ENCODE data around the gene DGKZ.
"Not testable (repeated sequence)": the region's sequence is repeated elsewhere in the genome, so short reads cannot be mapped to it uniquely, and the experiment has no call there.

The DGKZ gene, protein sequence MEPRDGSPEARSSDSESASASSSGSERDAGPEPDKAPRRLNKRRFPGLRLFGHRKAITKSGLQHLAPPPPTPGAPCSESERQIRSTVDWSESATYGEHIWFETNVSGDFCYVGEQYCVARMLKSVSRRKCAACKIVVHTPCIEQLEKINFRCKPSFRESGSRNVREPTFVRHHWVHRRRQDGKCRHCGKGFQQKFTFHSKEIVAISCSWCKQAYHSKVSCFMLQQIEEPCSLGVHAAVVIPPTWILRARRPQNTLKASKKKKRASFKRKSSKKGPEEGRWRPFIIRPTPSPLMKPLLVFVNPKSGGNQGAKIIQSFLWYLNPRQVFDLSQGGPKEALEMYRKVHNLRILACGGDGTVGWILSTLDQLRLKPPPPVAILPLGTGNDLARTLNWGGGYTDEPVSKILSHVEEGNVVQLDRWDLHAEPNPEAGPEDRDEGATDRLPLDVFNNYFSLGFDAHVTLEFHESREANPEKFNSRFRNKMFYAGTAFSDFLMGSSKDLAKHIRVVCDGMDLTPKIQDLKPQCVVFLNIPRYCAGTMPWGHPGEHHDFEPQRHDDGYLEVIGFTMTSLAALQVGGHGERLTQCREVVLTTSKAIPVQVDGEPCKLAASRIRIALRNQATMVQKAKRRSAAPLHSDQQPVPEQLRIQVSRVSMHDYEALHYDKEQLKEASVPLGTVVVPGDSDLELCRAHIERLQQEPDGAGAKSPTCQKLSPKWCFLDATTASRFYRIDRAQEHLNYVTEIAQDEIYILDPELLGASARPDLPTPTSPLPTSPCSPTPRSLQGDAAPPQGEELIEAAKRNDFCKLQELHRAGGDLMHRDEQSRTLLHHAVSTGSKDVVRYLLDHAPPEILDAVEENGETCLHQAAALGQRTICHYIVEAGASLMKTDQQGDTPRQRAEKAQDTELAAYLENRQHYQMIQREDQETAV

DNA sequence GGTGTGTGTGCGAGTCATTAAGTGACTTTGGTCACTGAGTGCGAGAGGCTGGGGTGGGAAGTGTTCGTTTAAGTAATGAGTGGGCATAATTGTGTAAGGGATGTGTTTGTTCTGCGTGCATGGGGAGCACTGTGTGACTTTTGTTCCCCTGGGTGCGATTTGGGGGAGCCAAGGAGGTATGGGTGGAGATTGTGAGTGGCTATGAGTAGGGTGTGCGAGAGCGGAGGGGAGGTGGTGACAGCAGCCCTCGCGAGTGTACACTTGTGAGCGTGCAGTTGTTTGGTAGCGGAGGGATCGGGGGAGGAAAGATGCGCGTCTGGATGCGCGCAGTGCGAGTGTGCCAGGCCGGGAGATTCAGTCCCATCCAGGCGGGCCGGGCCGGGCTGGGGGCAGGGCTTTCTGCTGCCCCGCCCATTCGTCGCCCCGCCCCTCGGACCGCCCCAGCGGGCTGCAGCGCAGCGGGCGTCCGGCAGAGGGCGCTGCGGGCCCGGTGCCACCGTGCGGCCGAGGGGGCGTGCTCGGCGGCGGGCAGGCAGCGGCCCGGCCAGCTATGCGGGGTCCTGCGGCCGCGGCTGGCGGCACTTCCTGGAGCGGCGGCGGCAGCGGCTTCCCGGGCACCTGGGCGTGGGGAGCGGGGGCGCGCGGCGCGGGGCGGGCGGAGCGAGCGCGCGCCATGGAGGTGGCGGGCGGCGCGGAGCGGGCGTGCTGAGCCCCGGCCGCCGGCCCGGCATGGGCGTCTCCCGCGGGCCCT, at the start of gene DGKZ:
Gene DGKZ (plus strand): TSS at position 578 of the 751 bp plus-strand sequence. CDS start 197 bp downstream, outside the sequence.
- DNase-seq (ENCODE audit: low read depth): peak; percentile 58

DNA sequence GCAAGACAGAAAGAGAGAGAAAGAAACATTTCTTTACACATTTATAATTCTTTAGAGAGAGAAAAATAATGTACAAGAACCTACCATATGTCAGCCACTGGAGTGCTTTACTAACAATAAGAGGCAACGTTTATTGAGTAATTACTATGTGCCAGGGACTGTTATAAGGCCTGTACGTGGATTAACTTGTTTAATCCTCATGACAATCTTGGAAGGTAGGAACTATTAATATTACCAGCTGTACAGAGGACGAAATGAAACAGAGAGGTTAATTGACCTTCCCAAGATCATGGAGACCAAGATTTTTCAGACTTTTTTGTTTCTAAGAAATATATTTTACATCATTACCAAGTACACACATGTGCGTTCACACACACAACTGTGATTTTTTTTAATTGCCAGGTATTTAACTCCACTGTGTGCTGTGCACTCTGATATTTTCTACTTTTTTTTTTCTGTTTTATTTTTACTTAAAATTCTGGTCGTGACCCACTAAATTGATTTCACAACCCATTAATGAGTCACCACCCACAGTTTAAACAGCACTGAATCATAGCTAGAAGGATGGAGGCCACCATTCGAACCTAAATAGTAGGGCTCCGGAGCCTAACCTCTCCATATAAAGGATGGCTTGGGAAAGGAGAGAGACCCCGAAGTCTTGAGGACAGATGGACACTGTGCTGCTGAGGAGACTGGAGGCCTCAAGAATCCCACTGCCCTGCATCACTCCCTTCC, 48.4 kb upstream of the DGKZ start:
- peak; percentile 59 for DNase-seq (ENCODE audit: low read depth)

DNA sequence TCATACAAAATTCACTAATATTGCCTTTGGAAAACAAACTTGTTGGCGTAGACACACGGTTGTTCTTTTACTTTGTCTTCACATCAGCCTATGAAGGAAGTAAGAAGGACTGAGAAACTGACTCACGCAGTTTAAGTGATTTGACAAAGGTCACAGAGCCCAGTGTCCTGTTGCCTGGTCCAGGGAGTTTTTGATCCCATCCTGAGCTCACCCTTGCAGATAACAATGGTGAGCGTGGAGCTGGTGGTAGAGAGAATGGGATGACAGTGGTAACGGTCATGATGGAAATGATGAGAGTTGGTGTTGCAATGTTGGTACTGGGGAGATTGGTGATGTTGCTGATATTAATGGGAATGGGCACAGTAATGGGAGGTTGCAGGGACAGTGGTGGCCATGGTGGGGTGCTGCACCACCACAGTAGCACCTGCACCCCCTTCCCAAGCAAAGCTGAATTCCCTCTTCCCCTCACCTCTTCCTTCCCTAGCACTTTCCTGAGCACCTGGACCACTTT, 47.8 kb upstream of the DGKZ start:
- DNase-seq (ENCODE audit: low read depth): no peak

DNA sequence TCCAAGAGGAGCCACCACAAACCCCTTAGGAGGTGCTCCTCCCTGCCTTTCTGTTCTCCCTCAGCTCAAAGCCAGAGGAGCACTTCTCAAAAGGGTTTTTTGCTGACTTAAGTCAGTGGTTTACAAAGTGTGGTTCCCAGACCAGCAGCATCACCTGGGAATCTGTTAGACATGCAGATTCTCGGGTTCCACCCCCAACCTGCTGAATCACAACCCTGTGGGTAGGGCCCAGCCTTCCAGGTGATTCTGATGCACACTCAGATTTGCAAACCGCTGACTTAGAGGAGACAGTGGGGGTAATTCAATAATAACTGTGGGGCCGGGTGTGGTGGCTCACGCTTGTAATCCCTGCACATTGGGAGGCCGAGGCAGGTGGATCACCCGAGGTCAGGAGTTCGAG, 47.0 kb upstream of the DGKZ start:
- no peak for DNase-seq (ENCODE audit: low read depth)

DNA sequence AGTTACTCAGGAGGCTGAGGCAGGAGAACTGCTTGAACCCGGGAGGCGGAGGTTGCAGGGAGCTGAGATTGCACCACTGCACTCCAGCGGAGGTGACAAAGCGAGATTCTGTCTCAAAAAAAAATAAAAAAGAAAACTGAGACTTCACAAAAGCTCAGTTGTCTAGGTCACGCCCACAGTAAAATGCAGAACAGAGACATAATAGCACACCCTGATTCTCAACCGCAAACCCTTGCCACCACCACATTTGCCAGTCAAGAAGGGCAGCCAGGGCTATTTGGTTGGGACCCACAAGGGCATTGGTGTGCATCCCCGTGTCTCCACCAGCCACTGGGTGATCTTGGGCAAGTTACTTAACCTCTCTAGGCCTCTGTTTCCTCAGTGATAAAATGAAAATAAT, 44.4 kb upstream of the DGKZ start:
- no peak for DNase-seq (ENCODE audit: low read depth)

DNA sequence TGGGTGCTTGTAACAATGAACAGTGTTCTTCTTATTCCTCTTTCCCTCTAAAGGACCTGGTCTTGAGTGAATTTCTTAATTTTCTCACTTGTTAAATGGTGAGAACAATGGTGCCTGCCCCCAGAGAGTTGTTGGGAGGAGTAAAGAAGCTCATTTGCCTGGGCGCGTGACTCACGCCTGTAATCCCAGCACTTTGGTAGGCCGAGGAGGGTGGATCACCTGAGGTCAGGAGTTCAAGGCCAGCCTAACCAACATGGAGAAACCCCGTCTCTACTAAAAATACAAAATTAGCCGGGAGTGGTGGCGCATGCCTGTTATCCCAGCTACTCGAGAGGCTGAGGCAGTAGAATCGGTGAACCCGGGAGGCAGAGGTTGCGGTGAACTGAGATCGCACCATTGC, 43.2 kb upstream of the DGKZ start:
- not testable (repeated sequence) for DNase-seq (ENCODE audit: low read depth)

DNA sequence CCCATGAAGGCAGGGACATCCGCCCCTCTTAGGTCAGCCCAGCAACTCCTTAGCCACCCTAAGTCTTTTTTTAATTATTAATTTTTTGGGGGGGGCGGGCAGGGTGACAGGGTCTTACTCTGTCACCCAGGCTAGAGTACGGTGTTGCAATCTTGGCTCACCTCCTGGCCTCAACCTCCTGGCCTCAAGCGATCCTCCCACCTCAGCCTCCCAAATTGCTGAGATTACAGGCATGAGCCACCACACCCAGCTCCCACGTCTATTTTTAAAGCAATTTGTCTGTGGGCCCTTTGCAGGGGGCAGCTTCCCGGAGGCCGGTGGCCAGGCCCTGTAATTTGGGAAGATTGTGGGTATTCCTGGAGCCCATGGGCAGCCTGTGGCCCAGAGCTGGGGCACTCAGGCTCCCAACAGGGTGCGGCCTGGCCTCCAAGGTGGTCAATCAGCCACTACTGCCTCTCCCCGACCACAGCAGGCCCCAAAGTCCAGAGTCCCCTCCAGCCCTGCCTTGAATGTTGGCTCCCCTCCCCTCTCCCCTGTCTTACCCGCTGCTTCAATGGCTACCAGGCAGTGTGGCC, 42.6 kb upstream of the DGKZ start:
- no peak for DNase-seq (ENCODE audit: low read depth)

DNA sequence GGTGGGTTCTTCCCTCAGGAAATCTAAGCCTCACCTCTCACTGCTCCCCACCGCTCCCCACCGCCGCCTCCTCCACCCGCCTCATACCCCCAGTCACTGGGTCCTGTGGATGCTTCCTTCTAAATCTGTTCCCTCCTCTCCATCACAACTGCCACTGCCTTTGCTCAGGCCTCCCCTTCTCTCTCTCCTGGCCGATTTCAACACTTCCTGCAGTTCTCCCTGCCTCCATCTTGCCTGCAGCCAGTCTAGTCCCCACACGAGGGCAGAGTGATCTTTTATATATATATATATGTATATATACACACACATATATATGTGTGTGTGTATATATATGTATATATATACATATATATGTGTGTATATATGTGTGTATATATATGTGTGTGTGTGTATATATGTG, 42.0 kb upstream of the DGKZ start:
- DNase-seq (ENCODE audit: low read depth): no peak

DNA sequence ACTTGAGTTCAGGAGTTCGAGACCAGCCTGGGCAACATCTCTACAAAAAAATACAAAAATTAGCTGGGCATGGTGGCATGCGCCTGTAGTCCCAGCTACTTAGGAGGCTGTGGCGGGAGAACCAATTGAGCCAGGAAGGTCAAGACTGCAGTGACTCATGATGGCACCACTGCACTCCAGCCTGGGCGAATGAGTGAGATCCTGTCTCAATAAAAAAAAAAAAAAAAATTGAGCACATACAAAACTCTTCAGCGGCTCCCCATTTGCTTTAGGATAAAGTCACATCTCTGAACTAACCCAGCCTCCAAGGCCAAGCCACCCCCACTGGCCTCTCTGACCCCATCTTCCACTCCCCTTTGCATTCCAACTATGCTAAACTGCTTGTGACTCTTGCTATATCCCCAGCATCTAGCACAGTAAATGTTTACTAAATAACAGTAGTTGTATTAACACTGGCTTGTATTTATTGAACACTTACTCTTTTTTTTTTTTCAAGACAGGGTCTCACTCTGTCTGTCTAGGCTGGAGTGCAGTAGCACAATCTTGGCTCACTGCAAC, 40.9 kb upstream of the DGKZ start:
- DNase-seq (ENCODE audit: low read depth): no peak

DNA sequence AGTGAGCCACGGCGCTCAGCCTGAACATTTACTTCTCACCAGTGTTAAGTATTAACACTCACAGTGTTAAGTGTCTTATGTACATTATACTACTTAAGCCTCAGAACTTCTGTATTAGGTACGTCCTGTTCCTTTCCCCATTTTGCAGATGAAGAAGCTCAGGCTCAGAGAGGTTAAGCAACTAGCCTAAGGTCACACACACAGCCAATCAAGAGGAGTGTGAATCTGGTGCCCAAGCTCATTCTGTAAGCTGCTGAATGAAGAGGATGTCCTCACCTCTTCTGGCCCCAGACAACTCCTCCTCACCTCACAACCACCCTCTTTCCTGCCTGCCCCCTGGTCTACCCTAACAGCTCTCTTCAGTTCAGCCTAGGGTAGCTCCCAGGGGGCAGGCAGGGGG, 39.9 kb upstream of the DGKZ start:
- DNase-seq (ENCODE audit: low read depth): no peak

DNA sequence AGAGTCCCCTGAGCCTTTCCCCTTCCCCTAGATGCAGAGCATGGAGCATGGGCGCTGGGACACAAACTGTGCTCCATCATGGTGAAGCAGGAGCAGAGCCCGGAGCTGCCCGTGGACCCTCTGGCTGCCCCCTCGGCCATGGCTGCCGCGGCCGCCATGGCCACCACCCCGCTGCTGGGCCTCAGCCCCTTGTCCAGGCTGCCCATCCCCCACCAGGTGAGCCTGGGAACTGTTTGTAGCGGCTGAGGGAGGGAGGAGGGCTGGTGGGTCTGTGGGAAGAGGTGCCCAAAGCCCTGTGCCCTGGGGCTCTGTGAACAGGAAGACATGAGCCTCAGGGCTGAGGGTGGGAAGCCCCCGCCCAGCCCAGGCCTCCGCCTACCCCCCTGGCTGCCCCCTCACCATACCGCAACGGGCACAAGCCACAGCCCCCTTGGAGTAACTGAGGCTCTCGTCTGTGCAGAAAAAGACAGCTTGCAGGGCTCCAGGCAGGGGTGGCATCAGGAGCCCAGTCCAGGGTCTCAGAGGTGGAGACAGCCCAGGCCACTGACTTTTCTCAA, 39.4 kb upstream of the DGKZ start:
- DNase-seq (ENCODE audit: low read depth): no peak

DNA sequence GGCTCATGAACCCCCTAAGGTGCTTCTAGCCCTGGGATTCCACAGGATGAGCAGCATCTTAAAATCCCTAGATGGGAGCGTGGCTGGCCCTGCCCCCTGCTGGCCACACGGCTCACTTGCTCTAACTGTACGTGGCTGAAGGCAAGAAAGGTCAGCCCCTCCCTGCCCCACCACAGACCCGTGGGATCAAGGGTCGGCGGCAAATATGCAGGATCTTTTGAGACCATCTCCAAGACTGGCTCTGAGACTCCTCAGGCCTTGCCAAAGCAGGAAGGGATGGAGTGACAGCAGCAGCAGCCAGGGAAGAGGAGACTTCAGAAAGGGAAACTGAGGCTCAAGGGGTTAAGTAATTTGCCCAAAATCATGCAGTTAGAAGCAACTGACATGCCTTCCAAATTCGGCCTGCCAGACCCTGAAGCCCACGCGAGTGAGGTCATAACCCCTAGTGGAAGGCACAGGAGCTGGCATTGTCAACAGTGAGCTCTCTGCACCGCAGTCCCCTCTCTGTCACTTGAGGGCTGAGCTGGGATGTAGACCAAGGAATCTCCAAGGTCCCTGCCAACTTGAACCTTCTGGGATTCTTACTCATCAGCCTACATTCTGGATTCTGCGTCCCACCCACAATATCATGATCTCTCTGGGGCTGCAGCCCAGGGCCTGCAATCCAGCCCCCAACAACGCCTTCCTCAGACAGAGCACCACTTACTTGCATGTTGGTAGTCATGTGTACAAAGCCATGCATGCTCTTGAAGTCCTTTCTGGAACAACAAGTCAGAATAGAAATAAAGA, 38.4 kb upstream of the DGKZ start:
- no peak for DNase-seq (ENCODE audit: low read depth)

DNA sequence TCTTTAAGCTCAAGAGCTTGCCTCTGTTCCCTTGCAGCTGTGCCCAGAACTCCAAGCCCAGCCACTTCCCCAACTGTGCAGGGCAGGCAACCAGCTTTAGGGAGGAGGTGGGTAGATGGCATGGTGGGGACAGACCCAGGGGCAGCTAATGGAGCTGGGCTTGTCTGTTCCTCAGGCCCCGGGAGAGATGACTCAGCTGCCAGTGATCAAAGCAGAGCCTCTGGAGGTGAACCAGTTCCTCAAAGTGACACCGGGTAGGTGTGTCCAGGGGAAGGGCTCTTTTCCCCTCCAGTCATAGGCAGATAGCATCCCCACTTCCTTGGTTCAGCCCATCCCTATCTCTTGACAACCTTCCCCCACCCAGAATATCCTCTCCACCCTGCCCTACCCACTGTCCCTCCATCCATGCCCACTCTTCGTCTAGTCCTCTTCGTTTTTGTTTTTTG, 37.4 kb upstream of the DGKZ start:
- no peak for DNase-seq (ENCODE audit: low read depth)

DNA sequence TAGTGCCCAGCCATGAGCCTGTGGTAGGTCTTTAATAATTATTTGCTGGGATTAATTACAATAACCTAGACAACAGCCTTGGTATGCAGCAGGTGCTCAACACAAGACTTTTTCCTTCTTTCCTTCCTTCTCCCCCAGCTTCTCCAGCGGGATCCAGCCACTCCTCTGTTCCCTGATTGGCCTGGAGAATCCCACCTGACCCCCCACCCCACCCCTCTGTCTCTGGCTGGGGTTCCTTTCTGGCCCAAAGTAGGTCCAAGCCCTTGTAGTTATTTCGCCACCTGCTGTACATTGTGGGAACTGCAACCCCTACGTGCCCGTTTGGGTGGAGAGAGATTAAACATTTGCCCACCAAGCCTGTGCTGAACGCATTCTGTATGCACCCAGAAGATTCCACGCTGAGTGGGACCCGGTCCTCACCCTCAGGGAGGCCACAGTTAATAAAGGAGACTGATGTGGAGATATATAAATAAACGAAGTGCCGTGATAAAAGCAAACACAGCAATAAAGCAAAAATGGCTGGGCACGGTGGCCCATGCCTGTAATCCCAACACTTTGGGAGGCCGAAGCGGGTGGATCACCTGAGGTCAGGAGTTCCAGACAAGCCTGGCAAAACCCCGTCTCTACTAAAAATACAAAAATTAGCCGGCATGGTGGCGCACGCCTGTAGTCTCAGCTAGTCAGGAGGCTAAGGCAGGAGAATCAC, 32.1 kb upstream of the DGKZ start:
- DNase-seq (ENCODE audit: low read depth): peak; percentile 65

DNA sequence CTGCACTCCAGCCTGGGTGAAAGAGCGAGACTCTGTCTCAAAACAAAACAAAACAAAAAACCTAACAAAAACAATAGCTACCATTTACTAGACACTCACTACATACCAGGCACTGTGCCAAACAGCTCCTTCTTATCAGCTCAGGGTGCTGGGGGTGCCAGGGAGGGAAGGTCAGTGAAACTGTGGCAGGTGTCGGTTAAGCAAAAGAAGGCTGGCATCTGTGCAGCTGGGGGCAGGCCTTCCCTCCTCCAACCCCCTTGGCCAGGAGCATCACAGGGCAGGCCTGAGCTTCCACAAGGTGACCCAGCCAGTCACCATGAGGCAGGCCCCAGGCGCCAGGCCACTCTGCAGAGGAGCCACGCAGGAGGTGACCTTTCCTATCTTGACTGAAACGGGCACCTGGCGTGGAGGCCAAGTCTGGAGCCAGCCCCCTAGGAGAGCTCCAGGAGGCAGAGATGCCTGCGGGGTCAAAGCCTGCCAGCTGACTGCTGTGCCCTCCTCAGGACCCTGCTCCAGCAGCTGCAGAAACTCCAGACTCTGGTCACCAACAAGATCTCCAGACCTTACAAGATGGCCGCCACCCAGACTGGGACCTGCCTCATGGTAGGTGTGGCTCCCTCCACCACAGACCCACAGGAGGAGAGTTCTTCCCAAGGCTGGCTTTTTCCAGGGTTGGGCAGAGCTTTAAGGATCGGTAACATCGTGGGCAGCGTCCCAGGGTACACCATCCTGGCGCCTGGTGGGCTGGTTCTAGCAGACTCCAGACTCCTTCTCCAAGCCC, 31.3 kb upstream of the DGKZ start:
- no peak for DNase-seq (ENCODE audit: low read depth)

DNA sequence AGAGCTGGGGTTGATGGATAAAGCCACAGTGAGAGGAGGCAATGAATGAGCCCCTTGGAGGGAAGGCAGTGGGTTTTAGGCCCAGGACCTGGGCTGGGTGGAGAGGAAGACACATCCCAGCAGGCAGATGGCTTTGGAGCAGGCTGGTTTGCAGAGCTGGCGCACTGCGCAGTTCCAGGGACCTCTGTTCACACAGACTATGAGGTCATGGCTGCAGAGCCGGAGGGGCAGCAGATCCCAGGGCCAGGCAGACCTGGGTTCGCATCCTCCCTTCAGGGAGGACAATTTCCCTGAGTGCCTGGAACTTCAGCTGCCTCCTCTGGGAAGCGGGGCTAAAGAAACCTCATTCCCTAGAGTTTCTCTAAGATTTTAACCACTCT, 28.2 kb upstream of the DGKZ start:
- no peak for DNase-seq (ENCODE audit: low read depth)

DNA sequence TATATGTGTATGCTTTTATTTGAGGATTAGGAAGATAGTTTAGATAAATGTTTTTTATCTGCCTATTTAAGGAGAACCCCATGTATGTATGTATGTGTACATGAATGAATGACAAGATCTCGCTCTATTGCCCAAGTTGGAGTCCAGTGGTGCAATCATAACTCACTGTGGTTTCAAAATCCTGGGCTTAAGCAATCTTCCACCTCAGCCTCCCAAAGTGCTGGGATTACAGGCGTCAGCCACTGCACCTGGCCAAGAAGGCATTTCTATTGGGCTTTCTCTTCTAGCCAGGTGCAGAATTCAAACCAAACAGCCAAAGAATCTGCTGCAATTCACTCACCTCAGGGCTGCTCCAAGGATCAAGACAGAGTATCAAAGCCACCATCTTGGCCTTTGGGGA, 25.5 kb upstream of the DGKZ start:
- DNase-seq (ENCODE audit: low read depth): no peak

DNA sequence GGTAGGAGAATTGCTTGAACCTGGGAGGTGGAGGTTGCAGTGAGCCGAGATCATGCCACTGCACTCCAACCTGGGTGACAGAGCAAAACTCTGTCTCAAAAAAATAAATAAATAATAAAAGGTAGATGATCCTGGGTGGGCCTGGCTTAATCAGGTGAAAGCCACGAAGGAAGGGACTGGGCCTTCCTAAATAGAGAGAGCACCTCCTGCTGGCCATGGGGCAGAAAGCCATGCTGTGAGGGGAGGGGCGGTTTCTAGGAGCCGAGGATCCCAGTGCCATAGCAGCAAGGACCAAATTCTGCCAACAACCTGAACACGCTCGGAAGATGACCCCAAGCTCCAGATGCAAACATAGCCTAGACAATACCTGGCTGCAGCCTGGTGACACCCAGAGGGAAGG, 24.5 kb upstream of the DGKZ start:
- peak; percentile 33 for DNase-seq (ENCODE audit: low read depth)
